ENCODE results near the gene PNMA6E.
"Not testable (repeated sequence)": the region's sequence is repeated elsewhere in the genome, so short reads cannot be mapped to it uniquely, and the experiment has no call there.

PNMA6E gene

DNA sequence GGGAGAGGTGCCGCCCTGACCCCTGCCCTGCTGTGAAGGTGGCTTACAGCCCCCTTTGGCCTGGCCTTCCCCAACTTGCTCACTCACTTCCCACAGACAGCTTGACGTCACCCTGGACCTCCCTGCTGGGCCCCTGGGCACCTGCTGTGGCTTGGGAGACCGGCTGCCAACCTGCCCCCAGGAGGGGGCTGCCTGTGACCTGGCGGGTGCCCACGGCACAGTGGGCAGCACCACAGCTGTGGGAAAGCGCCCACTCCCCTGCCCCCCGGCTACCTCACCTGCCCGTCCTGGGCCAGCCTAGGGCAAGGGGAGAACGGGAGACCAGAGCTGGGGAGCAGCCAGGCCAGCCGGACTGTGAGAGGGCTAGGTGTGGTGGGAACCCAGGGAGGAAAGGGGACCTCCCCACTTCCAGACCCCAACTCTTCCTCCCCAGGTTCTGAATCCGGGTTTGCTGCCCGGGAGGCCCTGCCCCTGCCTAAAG is 7.8 kb upstream of the PNMA6E start:
- H3K4me3 Mint-ChIP-seq, result no peak overlapping the region

DNA sequence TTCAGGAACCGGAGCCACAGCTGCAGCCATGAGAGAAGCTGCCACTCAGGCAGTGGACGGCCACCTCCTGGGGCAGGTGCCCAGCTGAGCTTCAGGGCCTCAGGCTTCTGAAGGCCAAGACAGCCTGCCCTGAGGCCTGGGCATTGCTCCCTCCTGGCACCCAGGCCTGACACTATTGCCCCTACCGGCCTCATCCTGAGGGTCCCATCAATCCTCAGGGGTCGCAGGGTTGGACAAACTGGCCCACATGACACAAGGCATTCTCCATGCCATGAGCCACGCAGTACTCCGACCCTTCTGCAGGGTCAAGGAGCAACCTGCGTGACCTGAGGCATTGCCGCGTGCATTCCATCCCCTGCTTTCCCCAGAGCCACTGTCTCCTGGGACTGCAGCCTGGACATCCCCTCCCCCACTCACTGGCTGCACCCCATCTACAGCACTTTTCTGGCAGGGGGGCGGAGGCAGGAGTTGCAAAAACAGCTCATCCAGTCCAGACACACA is 7.1 kb upstream of the PNMA6E start:
- Mint-ChIP-seq H3K27me3 (no peaks in the 10 kb centered on the region), H3K9me3 (no peaks in the 10 kb centered on the region), H3K36me3 (ENCODE audit: insufficient read depth) (no peaks in the 10 kb centered on the region), H3K4me3 (no peak overlapping the region), H3K27ac (no peak overlapping the region), H3K4me1 (ENCODE audit: low read depth in 2 of 2) (peaks cover 7 to 11% of the 10 kb centered on the region in 2 donors)
- DNase-seq (no peak), ATAC-seq (replicated peaks) (no peak)

More for the DNA sequence above, 7.8 kb upstream of the PNMA6E start:
- DNase-seq (no peak), ATAC-seq (replicated peaks) (no peak)
- Mint-ChIP-seq H3K4me1 (ENCODE audit: low read depth in 2 of 2) (peaks cover 7 to 13% of the 10 kb centered on the region in 2 donors), H3K9me3 (no peaks in the 10 kb centered on the region), H3K27ac (no peak overlapping the region), H3K36me3 (ENCODE audit: insufficient read depth) (no peaks in the 10 kb centered on the region), H3K27me3 (no peaks in the 10 kb centered on the region)

DNA sequence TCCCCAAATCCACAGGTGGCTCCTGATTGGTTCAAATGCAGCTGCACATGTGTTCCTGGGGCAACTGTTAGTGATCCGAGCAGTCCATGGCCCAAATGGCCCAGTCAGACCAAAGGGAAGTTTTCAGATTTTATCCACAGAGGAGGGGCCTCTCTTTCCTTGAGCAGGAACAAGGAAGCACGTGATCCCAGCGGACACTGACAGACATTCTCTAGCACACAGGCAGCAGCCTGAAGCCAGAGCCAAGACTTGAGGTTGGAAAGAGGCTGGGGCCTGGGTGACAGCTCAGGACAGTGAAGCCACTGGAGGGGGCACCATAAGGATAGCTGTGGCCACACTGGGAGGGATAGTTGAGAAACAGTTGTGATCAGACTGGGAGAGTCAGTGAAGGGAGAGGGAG is 6.6 kb upstream of the PNMA6E start:
- no peaks in the 10 kb centered on the region for H3K9me3 Mint-ChIP-seq

DNA sequence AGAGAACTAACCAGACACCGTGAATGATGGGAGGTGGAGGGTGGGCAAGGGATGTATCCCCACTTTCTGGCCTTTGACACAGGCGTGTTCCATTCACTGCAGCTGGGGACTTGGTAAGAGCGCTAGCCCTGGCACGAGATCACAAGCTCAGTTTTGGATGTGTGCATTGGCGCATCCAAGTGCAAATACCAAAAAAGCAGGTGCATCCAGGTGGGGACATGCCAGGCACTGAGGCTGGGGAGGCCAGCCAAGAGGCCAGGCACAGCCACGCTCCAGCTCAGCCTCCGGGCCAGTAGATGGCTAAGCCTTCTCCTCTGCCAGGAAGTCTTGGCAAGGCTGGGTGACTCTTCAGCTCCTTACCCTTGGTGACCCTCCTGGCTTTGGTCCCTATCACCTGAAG is 5.8 kb upstream of the PNMA6E start:
- Mint-ChIP-seq H3K27ac (no peak overlapping the region), H3K9me3 (no peaks in the 10 kb centered on the region), H3K4me1 (ENCODE audit: low read depth in 2 of 2) (peaks cover 4 to 5% of the 10 kb centered on the region in 2 donors)

More for the DNA sequence above, 6.6 kb upstream of the PNMA6E start:
- Mint-ChIP-seq H3K4me1 (ENCODE audit: low read depth in 2 of 2) (peaks cover 7 to 11% of the 10 kb centered on the region in 2 donors), H3K4me3 (no peak overlapping the region), H3K27me3 (no peaks in the 10 kb centered on the region), H3K27ac (no peak overlapping the region), H3K36me3 (ENCODE audit: insufficient read depth) (no peaks in the 10 kb centered on the region)
- no peak for DNase-seq
- ATAC-seq (replicated peaks), result no peak

DNA sequence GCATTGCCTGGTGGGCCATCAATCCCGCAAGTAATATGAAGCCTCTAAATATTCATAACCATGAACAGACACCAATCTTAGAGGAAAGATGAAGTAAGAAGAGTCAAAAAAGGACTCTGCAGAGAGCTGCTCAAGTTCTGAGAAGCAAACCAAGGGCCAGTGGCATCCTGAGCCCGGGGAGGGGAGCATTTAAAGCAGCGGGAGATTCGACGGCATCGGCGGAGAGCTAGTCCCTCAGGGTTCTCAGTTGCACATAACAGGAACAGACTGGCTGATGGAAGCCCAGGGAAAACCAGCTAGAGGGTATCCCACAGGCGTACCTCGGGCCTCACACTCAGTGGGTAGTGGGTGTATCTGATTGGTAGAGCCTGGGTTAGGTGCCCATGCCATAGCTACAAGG is 4.9 kb upstream of the PNMA6E start:
- ATAC-seq (replicated peaks) (no peak), DNase-seq (no peak)
- Mint-ChIP-seq H3K4me1 (ENCODE audit: low read depth in 2 of 2) (peaks cover 2 to 3% of the 10 kb centered on the region in 2 donors), H3K27ac (no peak overlapping the region), H3K36me3 (ENCODE audit: insufficient read depth) (no peaks in the 10 kb centered on the region), H3K4me3 (no peak overlapping the region), H3K9me3 (no peaks in the 10 kb centered on the region), H3K27me3 (no peaks in the 10 kb centered on the region)

More for the DNA sequence above, 5.8 kb upstream of the PNMA6E start:
- Mint-ChIP-seq H3K4me3 (no peak overlapping the region), H3K27me3 (no peaks in the 10 kb centered on the region), H3K36me3 (ENCODE audit: insufficient read depth) (no peaks in the 10 kb centered on the region)
- ATAC-seq (replicated peaks) (no peak), DNase-seq (no peak)

DNA sequence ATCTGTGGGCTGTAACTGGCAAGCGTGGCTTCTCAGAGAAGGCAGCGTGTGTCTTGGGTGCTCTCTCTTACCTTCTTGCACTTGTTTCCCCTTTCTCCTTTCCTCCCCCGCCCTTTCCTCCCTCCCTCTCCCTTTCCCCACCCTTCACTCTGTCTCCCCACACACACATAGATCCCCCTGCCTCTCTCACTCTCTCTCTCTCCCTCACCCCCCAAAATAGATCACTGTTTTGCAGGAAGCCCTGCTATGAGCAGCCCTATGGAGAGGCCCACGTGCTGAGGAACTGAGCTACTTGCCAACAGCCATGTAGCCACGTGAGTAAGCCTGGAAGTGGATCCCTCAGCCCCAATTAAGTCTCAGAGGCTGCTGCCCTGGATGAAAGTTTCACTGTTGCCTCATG is 4.3 kb upstream of the PNMA6E start:
- no peak for DNase-seq
- no peak for ATAC-seq (replicated peaks)
- Mint-ChIP-seq H3K4me1 (ENCODE audit: low read depth in 2 of 2) (no peaks in the 10 kb centered on the region), H3K4me3 (no peak overlapping the region), H3K9me3 (no peaks in the 10 kb centered on the region), H3K36me3 (ENCODE audit: insufficient read depth) (no peaks in the 10 kb centered on the region), H3K27ac (no peak overlapping the region), H3K27me3 (no peaks in the 10 kb centered on the region)

DNA sequence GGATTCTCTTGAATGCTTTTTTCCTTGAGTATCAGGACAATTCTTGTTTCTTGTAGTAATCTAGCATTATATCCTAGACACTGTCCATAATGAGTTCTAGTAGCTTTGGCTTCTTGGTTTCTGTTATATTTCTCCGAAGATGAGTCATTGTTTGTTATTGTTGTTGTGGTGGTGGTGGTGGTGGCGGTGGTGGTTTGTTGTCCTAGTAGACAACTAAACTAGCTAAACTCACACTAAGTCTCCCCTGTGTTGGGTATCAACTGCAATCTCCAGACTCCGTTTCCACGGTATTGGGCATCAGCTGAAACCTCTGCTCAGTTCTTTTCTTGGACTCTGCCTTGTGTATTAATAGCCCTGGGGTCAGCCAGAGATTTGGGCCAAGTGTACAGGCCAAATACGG is 3.2 kb upstream of the PNMA6E start:
- not testable (repeated sequence) for H3K27ac Mint-ChIP-seq; DNase-seq; H3K9me3 Mint-ChIP-seq; ATAC-seq (replicated peaks); H3K27me3 Mint-ChIP-seq; H3K36me3 Mint-ChIP-seq (ENCODE audit: insufficient read depth); H3K4me3 Mint-ChIP-seq; H3K4me1 Mint-ChIP-seq (ENCODE audit: low read depth in 2 of 2)

DNA sequence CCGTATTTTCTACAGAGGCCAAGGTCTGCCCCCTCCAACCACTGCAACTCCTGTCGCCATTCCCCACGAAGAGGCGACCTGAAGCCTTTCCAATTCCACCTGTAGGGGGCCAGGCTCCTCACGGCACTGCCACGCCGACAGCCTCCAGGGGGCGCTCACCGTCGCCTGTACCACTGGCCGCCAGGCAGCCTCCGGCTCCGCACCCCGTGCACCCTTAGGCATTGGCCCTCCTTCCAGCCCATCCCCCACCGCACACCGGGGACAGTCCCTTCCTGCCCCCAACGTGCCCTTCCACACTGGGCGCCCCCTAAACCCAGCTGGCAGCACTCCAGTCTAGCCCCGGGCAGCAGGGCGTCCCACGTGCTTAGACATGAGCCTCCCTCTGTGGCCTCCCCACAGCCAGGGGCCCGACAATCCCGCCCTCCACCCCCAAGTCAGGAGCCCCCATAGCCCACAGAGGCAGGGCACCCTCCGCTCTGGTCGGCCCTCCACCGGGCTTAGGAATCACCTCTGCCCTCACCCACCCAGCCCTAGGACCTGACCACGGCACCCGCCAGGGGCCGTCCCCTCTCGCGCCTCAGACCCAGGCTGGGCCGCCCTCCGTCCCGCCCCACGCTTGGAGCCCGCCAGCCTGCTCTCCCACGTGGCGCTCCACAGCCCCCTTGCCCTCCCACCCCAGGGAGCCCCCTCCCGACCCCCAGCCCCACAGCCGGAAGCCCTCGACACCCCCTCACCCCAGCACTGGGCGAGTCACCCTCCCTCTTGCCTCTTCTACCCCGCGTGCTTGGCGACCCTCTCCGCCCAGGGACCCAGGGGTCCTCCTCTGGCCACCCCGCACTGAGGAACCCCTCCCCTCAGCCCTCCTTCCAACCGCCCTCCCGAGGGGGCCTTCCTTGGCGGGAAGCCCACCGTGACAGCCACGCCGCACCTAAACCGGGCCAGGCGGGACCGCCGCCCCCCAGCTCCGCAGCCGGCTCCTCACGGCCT is 711 bp downstream of the PNMA6E start:
- H3K27me3 Mint-ChIP-seq, result no peaks in the 10 kb centered on the region
- peak; percentile 30 to 49 (median 48) for DNase-seq
- H3K4me3 Mint-ChIP-seq, result no peak overlapping the region
- H3K36me3 Mint-ChIP-seq (ENCODE audit: insufficient read depth), result no peaks in the 10 kb centered on the region
- H3K27ac Mint-ChIP-seq, result peak overlapping the region in 1 of 2 donors; percentile 67
- no peaks in the 10 kb centered on the region for H3K9me3 Mint-ChIP-seq
- peaks cover 0 to under 1% of the 10 kb centered on the region in 2 donors for H3K4me1 Mint-ChIP-seq (ENCODE audit: low read depth in 2 of 2)
- peak; percentile 79 for ATAC-seq (replicated peaks)

DNA sequence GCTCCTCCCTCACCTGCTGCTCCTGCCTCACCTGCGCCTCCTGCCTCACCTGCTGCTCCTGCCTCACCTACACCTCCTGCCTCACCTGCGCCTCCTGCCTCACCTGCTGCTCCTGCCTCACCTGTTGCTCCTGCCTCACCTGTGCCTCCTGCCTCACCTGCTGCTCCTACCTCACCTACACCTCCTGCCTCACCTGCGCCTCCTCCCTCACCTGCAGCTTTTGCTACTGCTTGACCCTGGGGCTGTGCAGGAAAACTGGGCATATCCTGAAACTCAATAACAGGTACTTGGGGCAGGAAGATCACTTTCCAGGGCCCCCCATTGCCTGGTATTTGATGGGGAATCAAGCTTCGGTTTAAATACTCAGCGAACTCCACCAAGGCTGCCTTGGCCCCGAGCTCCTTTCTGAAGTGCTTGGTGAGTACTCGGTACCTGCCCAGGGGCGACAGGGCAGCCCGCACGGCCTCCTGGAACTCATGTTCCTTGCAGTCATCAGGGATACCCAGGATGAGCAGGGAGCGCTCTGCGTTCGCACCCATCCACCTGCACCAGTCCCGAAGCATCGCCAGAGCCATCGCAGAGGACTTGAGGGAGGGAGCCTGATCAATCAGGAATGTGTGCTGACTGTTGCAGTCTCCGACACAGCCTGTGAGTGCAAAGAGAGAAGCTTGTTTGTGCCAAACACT is 2.7 kb downstream of the PNMA6E start:
- Mint-ChIP-seq H3K4me1 (ENCODE audit: low read depth in 2 of 2) (peaks cover 0 to 9% of the 10 kb centered on the region in 2 donors), H3K27ac (no peak overlapping the region)
- ATAC-seq (replicated peaks), result no peak

DNA sequence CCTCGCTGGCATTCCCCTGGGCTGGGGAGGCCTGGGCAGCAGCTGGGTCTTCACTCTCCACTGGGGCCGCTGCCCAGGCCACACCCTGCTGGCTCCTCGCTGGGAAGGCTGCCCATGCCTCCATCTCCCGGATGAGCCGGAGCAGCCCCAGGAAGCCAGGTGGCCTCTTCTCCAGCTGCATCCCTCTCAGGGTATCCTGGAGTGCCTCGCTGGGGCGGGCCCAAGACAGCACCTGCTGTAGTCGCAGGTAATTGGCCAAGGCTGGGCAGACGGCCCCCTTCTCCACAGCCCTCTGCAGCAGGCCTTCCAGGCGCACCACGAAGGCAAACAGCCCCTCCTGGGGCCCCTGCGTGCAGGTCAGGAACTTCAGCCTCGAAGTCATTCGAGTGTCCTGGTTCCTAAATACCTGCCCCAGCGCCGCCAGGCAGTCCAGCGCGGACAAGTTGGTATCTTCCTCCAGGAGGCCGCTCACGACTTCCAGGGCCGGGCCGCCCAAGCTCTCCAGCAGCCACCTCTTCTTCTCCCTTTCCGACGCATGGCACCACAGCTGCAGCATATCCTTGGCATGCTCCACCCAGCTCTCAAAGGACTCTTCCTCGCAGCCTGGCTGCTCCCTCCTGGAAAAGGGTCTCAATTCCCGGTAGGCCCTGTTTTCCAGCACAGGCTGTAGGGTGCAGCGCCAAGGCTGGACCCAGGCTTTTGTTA is 3.7 kb downstream of the PNMA6E start:
- H3K27me3 Mint-ChIP-seq, result no peaks in the 10 kb centered on the region
- no peak overlapping the region for H3K27ac Mint-ChIP-seq
- H3K9me3 Mint-ChIP-seq, result no peaks in the 10 kb centered on the region
- H3K4me1 Mint-ChIP-seq (ENCODE audit: low read depth in 2 of 2), result peaks cover 0 to 9% of the 10 kb centered on the region in 2 donors
- no peak for ATAC-seq (replicated peaks)
- DNase-seq, result no peak
- H3K4me3 Mint-ChIP-seq, result no peak overlapping the region
- no peaks in the 10 kb centered on the region for H3K36me3 Mint-ChIP-seq (ENCODE audit: insufficient read depth)

More for the DNA sequence above, 2.7 kb downstream of the PNMA6E start:
- Mint-ChIP-seq H3K4me3 (no peak overlapping the region), H3K9me3 (no peaks in the 10 kb centered on the region), H3K36me3 (ENCODE audit: insufficient read depth) (no peaks in the 10 kb centered on the region), H3K27me3 (no peaks in the 10 kb centered on the region)
- no peak for DNase-seq

DNA sequence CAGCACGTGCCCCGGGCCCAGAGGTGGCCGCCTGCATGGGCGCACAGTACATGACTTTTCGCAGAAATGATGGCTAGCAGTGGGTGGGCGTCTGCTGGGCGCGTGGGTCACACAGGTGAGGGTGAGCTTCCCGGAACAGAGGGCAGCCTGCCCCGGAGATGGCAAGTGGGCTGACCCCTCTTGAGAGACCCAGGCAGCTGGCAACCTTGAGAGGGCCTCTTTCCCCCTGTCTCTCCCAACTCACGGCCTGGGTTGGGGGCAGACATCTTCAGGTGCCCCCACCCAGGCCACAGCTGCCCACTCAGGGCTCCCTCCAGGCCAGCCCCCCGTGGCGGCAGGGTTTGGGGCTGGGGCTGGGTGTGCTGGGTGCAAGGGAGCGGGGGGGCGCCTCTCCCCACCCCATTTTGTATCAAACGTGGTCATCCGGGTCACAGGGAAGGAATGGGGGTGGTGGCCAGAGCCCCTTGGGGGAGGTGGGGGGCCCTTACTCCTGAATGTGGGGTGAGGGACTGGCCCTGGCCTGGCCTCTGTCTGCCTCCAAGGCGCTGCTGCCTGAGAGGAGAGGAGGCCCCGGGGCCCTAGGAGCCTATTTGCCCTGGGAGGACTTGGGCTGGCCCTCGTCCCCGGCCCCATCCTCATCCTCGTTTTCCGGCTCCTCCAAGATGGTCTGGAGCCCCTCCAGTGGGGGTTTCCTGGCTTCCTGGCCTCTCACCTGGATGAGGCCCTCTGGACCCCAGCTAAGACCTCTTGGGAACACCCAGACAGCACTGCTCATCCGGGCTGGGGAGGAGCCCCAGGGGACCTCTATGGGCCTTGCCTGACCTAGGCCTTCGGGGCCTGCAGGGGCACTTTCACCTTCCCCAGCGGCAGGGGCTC is 4.6 kb downstream of the PNMA6E start:
- Mint-ChIP-seq H3K4me1 (ENCODE audit: low read depth in 2 of 2) (peaks cover 0 to 9% of the 10 kb centered on the region in 2 donors), H3K36me3 (ENCODE audit: insufficient read depth) (no peaks in the 10 kb centered on the region), H3K27ac (no peak overlapping the region), H3K4me3 (no peak overlapping the region), H3K9me3 (no peaks in the 10 kb centered on the region), H3K27me3 (no peaks in the 10 kb centered on the region)
- no peak for ATAC-seq (replicated peaks)
- no peak for DNase-seq

DNA sequence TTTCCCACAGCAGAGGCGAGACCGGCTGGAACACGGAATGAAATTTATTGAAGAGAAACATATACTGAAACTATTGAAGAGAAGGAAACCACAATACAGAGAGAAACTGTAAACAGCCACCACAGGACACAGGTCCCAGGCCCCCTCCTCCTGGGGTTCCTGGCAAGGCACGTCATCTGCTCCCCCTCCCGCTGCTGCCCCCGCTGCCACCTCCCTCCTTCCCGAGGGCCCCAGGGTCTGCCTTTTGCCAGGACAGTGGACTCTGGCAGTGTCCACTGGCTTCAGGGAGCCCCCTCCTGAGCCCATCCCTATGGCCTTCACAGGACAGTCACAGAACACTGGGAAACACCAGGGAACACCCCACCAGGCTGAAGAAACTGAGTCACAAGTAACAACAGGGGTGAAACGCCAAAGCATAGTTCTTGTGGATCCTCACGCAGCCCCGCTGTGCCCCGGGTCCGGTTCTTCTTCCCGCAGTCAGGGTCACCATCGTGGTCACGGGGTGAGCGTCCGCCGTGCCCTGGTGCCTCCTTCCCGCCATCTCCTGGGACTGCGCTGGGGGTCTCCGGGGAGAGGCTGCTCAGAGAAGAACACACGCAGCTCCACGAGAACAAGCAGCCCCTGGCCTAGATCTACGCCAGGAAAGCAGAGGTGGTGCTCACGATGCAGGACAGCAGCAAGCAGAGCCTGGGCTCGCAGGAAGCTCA is 5.4 kb downstream of the PNMA6E start:
- peak overlapping the region in 1 of 2 donors; percentile 6 for H3K4me3 Mint-ChIP-seq
- DNase-seq, result no peak
- no peaks in the 10 kb centered on the region for H3K9me3 Mint-ChIP-seq
- peak overlapping the region in 1 of 2 donors; percentile 81 for H3K27ac Mint-ChIP-seq
- H3K27me3 Mint-ChIP-seq, result no peaks in the 10 kb centered on the region
- H3K36me3 Mint-ChIP-seq (ENCODE audit: insufficient read depth), result no peaks in the 10 kb centered on the region
- ATAC-seq (replicated peaks), result no peak
- peaks cover 0 to 9% of the 10 kb centered on the region in 2 donors for H3K4me1 Mint-ChIP-seq (ENCODE audit: low read depth in 2 of 2)
